Left kidney (tissue), 2 donors: ENCODE results near the gene CALN1. TPM values are rescaled to one million over a fixed set of nuclear protein-coding genes. Genes with fewer than 3 reads are reported as not detected.
"Not testable (repeated sequence)": the region's sequence is repeated elsewhere in the genome, so short reads cannot be mapped to it uniquely, and the experiment has no call there.

Experiments
- DNase-seq: peaks from one replicate; pipeline ENCODE4 v3.0.0-alpha.2; 2013
- polyA plus RNA-seq: library from polyadenylated mRNA; unstranded; fragments of 120-200 nt; gene quantifications from one replicate; pipeline ENCODE4 v1.2.1, GENCODE V29; 2013; ENCODE audit not compliant: insufficient read length

Gene CALN1
- polyA plus RNA-seq, 1 donor, result 1.5 TPM

DNA sequence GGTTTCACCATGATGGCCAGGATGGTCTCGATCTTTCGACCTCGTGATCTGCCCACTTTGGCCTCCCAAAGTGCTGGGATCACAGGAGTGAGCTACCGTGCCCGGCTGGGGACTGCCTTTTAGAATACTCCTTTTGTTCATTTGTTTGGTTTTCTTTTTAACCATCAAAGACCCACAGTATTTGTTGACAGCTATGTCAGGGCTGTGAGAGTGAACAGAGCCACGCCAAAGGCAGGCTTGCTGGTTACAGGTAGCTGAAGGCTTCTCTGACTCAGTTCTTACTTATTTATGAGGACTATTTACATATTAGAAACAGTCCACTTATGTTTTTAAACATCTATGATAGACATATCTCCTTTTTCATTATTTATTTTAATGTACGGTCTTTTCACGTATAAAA lies 544.5 kb downstream of the CALN1 start:
- no peak for DNase-seq

DNA sequence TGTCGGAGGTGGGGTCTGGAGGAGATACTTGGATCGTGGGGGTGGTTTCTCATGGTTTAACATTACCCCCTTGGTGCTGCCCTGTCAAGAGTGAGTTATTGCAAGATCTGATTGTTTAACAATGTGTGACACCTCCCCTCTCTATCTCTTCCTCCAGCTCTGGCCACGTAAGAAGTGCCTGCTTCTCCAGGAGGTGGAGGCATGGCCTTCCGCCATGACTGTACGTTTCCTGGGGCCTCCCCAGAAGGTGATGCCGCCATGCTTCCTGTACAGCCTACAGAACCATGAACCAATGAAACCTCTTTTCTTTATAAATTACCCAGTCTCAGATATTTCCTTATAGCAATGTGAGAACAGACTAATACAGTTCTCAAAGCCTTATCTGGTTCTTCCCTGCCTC lies 547.0 kb downstream of the CALN1 start:
- DNase-seq, result no peak

DNA sequence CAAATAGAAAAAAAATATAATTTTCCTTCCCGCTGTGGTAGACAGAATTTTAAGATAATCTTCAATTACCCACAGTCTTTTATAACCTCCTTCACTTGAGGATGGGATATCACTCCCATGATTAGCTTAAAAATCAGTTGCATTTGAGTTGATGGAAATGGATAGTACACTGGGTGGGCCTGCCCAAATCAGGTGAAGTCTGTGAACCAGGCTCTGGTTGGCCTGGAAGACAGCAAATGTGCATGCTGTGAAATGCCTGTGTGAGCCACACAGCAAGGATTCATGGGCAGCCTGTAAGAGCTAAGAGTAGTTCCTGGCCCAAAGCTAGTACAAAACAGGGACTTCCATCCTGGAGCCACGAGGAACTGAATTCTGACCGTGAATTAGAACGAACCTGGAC lies 548.0 kb downstream of the CALN1 start:
- DNase-seq, result no peak

DNA sequence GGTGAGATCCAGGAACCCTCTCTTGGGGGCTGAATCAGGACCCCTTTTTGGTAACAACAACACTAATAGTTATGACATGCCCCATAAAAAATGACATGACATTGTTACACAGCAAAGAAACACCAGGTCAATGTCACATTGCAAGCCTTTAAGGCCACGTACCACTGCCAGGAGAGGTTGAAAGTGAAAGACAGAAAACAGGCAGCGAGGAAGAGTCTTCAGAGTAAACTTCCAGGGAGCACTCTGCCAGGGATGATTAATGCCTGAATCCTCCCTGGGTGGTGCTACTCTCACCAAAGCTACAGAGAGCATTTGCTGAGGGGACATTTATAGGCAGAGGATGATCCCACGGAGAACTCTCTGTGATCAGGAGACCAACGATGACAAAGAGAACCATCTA lies 551.6 kb downstream of the CALN1 start:
- DNase-seq, result no peak

DNA sequence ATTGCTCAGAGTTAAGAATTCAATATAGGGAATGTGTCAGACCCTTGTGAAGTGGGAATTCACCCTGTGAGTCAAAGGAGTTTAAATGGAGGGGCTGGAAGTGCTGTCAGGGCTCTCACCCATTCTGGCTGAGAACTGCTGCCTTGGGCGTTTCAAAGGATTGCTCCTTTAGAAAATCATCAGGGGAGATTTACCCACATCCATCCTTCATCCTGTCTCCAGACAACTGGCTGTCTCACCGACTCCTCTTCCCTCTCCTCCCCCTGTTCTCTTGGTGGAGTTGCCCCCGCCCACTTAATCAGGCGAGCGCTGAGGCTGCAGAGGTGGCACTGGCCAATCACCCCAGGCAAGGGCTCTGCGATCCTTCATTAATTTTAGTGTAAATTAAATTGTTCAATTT lies 554.8 kb downstream of the CALN1 start:
- no peak for DNase-seq

DNA sequence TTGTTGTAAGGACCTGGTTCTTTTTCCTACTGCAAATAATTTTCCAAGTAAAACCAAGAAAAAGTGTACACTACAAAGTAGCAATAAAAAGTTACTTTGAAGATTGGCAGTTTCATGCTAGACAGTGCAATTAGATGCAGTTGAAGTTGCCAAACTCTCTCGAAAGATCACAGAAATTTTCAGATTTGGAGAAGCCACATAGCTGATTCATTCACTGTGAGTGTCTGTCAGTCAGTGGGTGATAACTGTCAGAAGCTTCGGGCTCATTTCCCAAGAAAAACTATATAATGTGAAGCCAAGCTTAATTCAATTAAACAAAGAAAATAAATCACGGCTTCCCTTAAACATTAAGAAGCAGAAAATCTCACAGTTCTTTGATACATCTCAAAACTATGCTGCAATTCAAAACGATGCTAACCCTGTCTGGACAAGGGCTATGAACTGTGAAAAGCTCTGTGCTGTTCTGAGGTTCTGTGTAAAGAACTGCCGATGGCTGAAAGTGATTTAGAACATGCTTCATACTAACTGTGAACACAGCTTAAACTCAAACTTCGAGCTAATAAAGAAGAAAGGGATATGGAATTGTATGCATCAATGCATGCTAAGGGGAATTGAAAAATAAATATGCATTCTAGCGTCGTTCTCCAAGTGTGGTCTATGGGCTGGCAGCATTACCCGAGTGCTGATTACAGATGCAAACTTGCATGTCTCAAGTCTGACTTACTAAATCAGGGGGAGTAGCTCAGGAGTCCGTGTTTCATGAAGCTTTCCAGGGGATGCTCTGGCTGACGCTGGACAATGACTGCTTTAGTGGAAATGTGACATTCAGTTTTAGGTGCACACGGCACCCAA lies 557.4 kb downstream of the CALN1 start:
- no peak for DNase-seq

DNA sequence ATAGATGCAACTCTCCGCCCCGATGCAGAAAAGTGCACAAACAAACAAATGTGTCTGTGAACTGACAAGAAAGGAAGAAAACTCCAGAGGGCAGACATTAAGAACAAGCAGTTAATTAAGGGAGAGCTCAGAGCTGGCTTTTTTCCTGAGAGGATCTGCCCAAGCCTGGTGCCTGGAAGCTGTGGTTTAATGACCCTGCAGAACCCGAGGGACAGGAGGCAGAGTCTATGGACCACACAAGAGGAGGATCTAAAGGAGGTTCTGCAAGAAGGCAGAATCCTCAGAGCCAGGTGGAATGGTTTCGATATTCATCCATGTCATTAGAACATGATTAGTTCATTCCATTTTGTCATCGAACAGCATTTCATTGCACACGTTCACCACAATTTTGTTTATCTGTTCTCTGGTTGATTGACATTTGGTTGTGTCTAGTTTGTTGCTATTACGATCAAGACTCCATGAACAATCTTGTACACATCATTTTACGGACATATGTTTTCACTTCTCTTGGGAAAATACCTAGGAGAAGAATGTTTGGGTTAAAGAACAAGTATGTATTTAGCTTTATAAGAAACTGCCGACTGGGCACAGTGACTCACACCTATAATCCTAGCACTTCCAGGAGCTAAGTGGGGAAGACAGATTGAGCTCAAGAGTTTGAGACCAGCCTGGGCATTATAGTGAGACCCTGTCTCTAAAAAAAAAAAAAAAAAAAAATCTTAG lies 560.2 kb downstream of the CALN1 start:
- no peak for DNase-seq

DNA sequence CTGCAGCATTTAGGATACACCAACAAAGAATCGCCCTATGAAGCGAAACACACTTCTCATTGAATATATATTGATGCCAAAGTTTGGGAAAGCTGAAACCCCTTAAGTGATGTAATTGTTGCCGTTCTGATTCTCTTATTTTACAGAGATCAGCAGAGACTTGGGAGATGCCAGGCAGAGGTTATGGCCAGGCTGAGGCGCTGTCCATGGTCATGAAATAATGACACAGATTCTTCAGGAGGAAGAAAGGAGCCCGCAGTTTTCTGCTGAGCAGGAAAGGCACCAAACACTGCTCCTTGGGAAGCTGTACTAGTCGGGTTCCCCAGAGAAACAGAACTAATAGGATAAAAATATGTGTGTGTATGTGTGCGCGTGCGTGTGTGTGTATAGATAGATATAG lies 566.0 kb downstream of the CALN1 start:
- peak; percentile 28 for DNase-seq

DNA sequence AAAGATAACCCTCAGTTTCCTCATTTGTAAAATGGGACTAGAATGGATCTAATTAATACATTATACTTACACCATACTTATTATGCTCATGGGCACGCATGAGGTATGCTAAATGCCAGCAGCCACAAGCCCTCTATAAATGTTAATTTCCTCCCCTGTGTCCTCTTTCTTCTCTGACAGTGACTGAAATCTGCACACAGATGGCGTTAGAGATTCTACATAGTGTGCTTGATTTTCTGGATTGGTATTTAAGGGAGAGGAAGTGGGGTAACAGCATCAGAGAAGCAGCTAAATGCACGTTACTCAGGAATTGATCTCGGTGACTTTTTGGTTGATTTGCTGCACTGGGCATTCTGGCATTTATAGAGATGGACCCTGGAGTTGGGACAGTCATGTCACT lies 568.5 kb downstream of the CALN1 start:
- DNase-seq, result no peak

DNA sequence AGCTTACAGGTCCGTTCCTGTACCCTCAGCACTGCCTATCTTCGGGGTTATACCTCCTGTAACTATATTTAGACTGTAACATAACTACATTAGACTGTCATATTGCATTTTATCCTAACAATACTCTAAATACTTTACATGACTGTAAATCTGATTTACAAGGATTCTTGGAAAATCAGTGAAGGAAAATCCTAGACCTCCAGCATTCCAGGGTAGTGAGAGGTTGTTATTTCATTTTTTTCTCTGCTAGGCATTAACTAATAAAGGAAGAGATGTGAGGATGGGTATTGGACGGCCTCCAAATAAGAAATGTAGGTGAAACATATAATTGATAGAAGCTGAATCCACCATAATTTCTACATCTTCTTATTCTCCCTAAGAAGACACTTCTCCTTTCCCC lies 569.4 kb downstream of the CALN1 start:
- no peak for DNase-seq

DNA sequence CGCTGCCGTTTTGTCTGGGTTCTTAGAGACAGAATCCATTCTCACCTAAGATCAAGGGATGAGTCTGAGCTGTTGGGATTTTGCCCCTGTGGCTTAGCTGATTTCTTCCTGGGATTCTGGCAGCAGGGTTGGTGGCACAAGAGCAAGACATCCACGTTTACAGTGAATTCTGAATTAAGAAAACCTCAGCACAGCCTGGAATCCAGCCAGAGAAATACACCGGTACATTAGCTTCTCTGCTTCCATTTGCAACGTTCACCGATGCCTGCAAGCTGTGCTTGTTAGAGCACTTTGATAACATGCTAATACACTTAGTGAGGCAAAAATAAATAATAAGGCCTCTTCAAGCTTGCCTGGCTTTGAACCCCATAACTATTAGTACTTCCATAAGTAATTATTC lies 569.8 kb downstream of the CALN1 start:
- DNase-seq, result no peak

DNA sequence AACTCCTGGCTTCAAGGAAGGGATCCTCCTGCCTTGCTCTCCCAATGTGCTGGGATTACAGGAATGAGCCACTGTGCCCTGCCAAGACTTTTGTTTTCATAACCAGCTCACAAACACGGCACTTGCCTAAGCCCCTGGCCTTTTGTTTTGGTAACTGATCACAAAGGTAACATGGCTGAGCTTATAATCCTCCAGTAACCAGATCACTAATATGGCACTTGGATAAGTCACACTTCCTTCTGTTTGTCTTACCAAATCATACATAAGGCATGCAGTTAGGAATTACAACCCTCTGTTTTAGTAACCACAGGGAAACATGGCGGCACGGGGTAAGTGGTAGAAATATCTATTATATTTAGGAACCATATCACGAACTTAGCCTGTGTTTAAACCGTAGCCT lies 577.1 kb downstream of the CALN1 start:
- DNase-seq, result no peak

DNA sequence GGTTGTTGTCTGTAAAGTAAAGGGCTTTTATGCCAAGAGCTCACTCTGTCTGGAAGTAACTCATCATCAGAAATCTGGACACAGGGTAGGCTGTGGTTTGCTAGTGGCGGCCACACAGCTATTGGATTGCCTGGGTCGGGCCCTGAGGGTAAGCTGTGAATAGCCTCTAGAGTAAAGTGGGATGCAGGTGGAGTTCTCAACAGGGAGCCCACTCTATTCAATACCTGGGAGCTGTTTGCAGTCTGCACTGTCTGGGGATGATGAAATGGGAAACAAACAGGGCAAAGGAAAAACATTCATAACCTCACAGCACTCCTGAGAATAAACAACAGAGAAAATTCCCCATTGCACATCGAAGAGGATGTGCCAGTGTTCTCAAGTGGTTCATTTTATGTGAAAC lies 582.6 kb downstream of the CALN1 start:
- no peak for DNase-seq

DNA sequence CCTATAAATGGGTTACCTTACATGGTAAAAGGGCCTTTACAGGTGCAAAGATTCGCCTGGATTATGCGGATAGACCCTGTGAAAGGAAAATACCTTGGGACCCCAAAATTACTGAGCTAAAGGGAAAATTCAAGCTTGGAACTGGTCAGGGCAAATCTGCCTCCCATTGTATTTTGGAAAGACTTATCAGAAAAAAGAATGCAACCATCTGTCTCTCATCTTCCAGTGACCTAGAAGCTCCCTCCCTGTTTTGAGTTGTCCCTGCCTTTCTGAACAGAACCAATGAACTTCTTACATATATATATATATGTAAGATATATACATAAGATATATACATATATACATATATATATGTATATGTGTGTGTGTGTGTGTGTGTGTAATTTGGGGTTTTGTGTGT lies 583.8 kb downstream of the CALN1 start:
- no peak for DNase-seq

DNA sequence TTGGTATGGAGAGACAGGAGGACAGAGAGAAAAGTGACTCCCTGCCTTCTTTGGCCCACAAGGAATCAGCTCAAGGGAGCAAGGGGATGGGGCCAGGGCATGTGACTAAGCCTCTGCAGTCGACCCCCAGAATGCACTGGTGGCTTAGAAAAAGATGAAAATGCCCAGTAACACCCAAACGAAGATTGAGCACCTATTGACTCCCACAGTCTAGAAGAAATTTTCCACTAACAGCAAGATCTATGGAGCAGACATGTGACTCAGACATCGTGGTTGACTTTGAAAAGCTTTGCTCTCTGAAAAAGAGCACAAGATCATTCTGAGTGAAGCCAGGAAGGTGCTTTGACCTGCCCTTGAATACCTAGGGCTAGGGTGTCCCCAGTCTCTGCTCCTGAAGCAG lies 586.0 kb downstream of the CALN1 start:
- DNase-seq, result no peak

DNA sequence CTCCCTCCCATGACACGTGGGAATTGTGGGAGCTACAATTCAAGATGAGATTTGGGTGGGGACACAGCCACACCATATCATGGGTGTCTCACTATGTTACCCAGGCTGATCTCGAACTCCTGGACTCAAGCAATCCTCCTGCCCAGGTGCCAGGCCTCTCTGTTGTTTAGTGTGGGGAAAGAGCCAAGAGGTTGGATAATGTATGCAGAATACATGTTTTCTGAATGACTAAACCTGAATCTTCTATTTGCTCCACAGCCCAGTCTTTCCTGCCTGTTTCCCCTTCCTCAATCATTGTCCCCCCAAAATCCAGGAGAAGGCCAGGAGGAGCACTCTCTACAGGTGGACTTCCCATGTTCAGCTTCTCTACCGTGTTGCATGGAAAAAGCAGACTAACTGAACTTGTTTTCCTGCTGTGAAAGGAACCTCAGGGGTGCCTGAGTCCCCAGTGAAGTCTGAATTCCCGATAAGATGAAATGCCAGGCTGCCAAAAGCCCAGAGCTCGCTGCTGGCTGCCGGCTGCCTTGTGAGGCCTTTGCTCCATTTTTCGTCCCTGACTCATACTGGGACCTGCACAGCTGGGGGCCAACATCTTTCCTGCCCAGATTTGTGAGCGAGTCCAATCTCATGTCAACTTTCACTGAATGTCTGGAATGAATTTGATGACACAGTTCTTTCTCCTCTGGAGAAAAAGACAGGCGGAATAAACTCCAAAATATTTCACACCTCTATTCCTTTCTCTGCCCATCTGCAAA lies 588.0 kb downstream of the CALN1 start:
- DNase-seq, result no peak

DNA sequence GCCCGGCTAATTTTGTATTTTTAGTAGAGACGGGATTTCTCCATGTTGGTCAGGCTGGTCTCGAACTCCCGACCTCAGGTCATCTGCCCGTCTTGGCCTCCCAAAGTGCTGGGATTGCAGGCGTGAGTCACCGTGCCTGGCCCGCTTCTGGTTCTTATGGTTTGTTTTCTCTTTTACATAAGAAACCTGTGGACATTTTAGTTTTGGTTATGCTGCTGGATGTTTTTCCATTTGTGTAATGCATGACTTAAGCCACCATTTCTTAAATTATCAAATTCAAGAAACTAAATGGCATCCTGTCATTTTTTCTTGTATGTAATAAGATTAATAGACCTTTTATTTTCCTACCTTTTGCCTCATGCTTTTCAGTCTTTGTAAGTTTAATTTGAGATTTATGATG lies 589.7 kb downstream of the CALN1 start:
- DNase-seq, result not testable (repeated sequence)

DNA sequence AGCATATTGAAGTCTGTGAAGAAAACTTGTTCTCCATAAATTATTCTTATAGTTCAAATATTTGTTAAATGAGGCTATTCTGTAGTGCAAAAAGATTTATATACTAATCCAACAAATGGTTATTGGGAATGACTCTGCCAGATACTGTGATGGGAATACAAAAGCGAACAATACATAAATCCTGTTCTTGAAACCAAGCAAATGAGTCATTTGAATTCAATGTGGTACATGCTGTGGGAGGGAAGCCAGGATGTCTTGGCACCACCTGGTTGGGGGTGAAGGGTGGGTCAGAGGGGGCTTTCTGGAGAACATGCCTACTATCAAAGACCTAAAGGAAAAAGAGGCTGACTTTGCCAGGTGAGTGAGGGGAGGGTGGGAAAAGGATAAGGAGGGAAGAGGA lies 594.2 kb downstream of the CALN1 start:
- DNase-seq, result no peak

DNA sequence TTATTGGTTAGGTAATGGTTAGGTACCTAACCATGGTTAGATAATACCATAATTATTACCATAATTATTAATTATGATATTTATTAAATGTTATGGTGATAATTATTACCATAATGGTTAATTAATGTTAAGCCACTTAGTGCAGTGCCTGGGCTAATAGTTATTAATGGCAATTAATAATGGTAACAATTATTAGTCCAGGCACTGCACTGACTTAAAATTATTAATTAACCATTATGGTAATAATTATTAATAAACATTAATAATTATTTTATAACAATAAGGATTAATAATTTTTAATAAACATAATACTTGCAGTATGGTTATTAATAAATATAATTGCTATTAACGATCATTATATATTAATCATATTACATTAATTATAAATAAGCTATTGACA lies 604.0 kb downstream of the CALN1 start:
- DNase-seq, result no peak

DNA sequence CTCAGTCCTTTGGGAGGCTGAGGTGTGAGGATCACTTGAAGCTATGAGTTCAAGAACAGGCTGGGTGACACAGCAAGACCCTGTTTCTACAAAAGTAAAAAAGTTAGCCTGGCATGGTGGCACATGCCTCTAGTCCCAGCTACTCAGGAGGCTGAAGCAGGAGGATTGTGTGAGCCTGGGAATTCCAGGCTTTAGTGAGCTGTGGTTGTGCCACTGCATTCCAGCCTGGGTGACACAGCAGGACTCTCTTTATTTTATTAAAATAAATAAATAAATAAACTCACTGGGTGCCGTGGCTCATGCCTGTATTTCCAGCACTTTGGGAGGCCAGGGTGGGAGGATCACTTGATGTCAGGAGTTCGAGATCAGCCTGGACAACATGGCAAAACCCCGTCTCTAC lies 607.9 kb downstream of the CALN1 start:
- no peak for DNase-seq

DNA sequence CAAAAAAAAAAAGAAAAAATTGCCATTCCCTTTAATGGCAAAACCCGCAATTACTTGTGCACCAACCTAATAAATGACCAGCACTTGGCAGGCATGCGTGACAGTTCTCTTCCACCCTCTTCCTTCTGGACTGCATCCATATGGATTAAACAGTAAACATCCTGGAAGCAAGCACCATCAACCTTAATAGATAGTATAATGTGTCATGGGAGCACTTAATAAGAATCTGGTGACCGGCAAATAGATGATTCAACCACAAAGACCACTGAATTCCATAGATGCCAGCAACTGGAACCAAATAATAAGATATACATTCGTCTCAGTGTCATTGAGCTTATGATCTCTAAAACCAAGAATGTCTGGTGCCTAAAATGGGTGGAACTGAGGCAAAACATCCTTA lies 610.2 kb downstream of the CALN1 start:
- no peak for DNase-seq

DNA sequence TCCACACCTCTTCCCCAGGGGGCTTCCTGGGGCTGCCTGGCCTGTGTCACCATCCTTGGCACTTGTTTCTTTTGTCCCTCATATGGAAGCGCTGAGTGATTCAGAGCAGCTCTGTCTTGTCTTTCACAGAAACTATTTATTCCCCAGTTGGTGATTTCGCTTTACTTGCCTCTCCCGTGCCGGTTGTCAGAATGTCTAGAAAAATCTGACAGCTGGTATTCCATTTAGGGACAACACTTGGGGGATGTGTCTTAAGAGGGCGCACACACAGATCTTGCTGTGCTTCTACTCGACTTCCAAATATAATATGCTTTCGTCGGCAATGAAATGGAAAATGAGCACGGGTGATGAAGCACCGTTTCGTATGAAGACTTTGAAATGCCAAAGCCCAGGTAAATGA lies 611.8 kb downstream of the CALN1 start:
- DNase-seq, result no peak

DNA sequence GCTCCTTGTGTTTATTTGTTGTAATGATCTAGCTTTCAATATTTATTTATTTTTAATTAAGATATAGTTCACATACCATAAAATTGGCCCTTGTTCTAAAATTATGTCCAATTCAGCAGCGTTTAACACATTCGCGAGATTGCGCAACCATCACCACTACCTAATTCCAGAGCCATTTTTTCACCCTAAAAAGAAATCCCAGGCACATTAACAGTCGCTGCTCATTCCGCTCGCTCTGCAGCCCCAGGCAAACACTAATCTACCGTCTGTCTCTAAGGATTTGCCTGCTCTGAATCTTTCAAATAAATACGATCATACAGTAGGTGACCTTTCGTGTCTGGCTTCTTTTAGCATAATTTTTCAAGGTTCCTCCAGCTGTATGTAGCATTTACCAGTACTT lies 616.7 kb downstream of the CALN1 start:
- DNase-seq, result no peak
